ENCODE data around the gene SAT1. TPM values are rescaled to one million over a fixed set of nuclear protein-coding genes. Genes with fewer than 3 reads are reported as not detected.

SAT1 gene
- total RNA-seq, 1 experiment from 2014 or later = 448 TPM

- no peak overlapping the region for H2AFZ ChIP-seq (ENCODE audit: low read length)
- peak overlapping the region; percentile 89 for H3K4me2 ChIP-seq (ENCODE audit: low read length)
- CTCF ChIA-PET = interaction anchor here (0.7 kb wide), 1 partner anchor 1809 kb away, joined by 4 read pairs; no protein-coding TSS in a partner anchor
- no peaks in the 10 kb centered on the region for H3K9me2 ChIP-seq (replicated peaks; ENCODE audit: low read length)
- peaks cover 23% of the 10 kb centered on the region for H3K79me2 ChIP-seq (ENCODE audit: low read length)
- peak overlapping the region; percentile 81 for H3K27ac ChIP-seq (ENCODE audit: low read length)
- POLR2A ChIA-PET (ENCODE audit: unreplicated experiment) = interaction anchor here (0.6 to 1.5 kb wide), 2 partner anchors 23 kb away, joined by 4 to 17 read pairs; no protein-coding TSS in a partner anchor
- H3K9me3 ChIP-seq (ENCODE audit: low read length) = no peaks in the 10 kb centered on the region
- H3K27me3 ChIP-seq (ENCODE audit: low read length) = no peaks in the 10 kb centered on the region
- H3K4me1 ChIP-seq (ENCODE audit: insufficient read depth, low read length) = peaks cover 36% of the 10 kb centered on the region
- DNase-seq (peak; percentile 71), ATAC-seq (peak; percentile 2)
- peak overlapping the region; percentile 97 for H3K4me3 ChIP-seq (ENCODE audit: low read length)
- no TSS peak for BruUV-seq (replicated peaks)
- peaks cover 24% of the 10 kb centered on the region for H3F3A ChIP-seq (ENCODE audit: low read length, unreplicated experiment)
- peaks cover 23% of the 10 kb centered on the region for H4K20me1 ChIP-seq (ENCODE audit: low read length)
- intact Hi-C loops (cut with micrococcal nuclease) = loop anchor here (1.0 kb wide), 1 partner anchor 23 kb away; no protein-coding TSS in a partner anchor
- peaks cover 11% of the 10 kb centered on the region for H3K36me3 ChIP-seq (ENCODE audit: low read depth, low read length)
- TF ChIP-seq EZH2 (IDR thresholded peaks at IDR 0.05; ENCODE audit: low read length, unreplicated experiment) (no peak), EZH2phosphoT487 (IDR thresholded peaks at IDR 0.05; ENCODE audit: borderline replicate concordance, low read length) (no peak), CTCF (conservative IDR thresholded peaks at IDR 0.05; ENCODE audit: low read depth, low read length) (no peak)
- peak overlapping the region; percentile 94 for H3K9ac ChIP-seq (ENCODE audit: low read length)
Measured at GRCh38 chrX:23784470-23785331, 1.7 kb downstream of the SAT1 start.

GRCh38 chrX:23785580-23785979 lies 2.6 kb downstream of the SAT1 start:
- Histone ChIP-seq H3K27me3 (ENCODE audit: low read length) (no peaks in the 10 kb centered on the region), H2AFZ (ENCODE audit: low read length) (no peak overlapping the region), H3K4me2 (ENCODE audit: low read length) (peak overlapping the region; percentile 89), H3K9me3 (ENCODE audit: low read length) (no peaks in the 10 kb centered on the region), H3K9me2 (replicated peaks; ENCODE audit: low read length) (no peaks in the 10 kb centered on the region), H3K79me2 (ENCODE audit: low read length) (peaks cover 23% of the 10 kb centered on the region), H3K9ac (ENCODE audit: low read length) (peak overlapping the region; percentile 94; the same call in 1 of the 2 replicates), H3K36me3 (ENCODE audit: low read depth, low read length) (peaks cover 11% of the 10 kb centered on the region), H4K20me1 (ENCODE audit: low read length) (peaks cover 23% of the 10 kb centered on the region), H3K27ac (ENCODE audit: low read length) (peak overlapping the region; percentile 81; the same call in 1 of the 2 replicates), H3F3A (ENCODE audit: low read length, unreplicated experiment) (peaks cover 24% of the 10 kb centered on the region), H3K4me3 (ENCODE audit: low read length) (peak overlapping the region; percentile 97), H3K4me1 (ENCODE audit: insufficient read depth, low read length) (peaks cover 35% of the 10 kb centered on the region)
- DNase-seq = no peak
- ChIA-PET POLR2A (ENCODE audit: unreplicated experiment) (interaction anchor here (0.6 kb wide), 1 partner anchor 22 kb away, joined by 4 read pairs; no protein-coding TSS in a partner anchor), CTCF (no interaction called here)
- intact Hi-C loops (cut with micrococcal nuclease) = no loop called here
- no TSS peak for BruUV-seq (replicated peaks)
- TF ChIP-seq EZH2phosphoT487 (IDR thresholded peaks at IDR 0.05; ENCODE audit: borderline replicate concordance, low read length) (no peak), EZH2 (IDR thresholded peaks at IDR 0.05; ENCODE audit: low read length, unreplicated experiment) (no peak), CTCF (conservative IDR thresholded peaks at IDR 0.05; ENCODE audit: low read depth, low read length) (no peak)
- ATAC-seq = no peak

All from PC-3 (cell line).